ENCODE results near the gene FNDC3B.

FNDC3B gene

GRCh38 chr3:172074032-172074431 lies 34.7 kb downstream of the FNDC3B start:
- no peak for TF ChIP-seq CTCF (IDR thresholded peaks at IDR 0.05)
- Histone ChIP-seq H3K4me3 (no peak overlapping the region), H3K27ac (peak overlapping the region; percentile 12 to 14)
- no peak for DNase-seq (ENCODE audit: low spot score)

- no peak for DNase-seq (ENCODE audit: low spot score)
- no peak for TF ChIP-seq CTCF (IDR thresholded peaks at IDR 0.05)
- Histone ChIP-seq H3K27ac (peak overlapping the region; percentile 12 to 14), H3K4me3 (no peak overlapping the region)
Measured at GRCh38 chr3:172074586-172074985, 35.2 kb downstream of the FNDC3B start.

GRCh38 chr3:172076212-172076611 lies 36.8 kb downstream of the FNDC3B start:
- no peak for TF ChIP-seq CTCF (IDR thresholded peaks at IDR 0.05)
- no peak overlapping the region for H3K27ac ChIP-seq

GRCh38 chr3:172077197-172077757 lies 37.9 kb downstream of the FNDC3B start:
- no peak for TF ChIP-seq CTCF (IDR thresholded peaks at IDR 0.05)
- DNase-seq (ENCODE audit: low spot score), result no peak

More at GRCh38 chr3:172076212-172076611, 36.8 kb downstream of the FNDC3B start:
- DNase-seq (ENCODE audit: low spot score), result no peak
- H3K4me3 ChIP-seq, result no peak overlapping the region

GRCh38 chr3:172078244-172078643 lies 38.9 kb downstream of the FNDC3B start:
- Histone ChIP-seq H3K27ac (no peak overlapping the region), H3K4me3 (no peak overlapping the region)
- no peak for DNase-seq (ENCODE audit: low spot score)
- TF ChIP-seq CTCF (IDR thresholded peaks at IDR 0.05), result no peak

More at GRCh38 chr3:172077197-172077757, 37.9 kb downstream of the FNDC3B start:
- Histone ChIP-seq H3K27ac (no peak overlapping the region), H3K4me3 (no peak overlapping the region)

- no peak for TF ChIP-seq CTCF (IDR thresholded peaks at IDR 0.05)
- H3K4me3 ChIP-seq, result no peak overlapping the region
- DNase-seq (ENCODE audit: low spot score), result no peak
- H3K27ac ChIP-seq, result no peak overlapping the region
Measured at GRCh38 chr3:172078721-172079120, 39.3 kb downstream of the FNDC3B start.

- no peak for TF ChIP-seq CTCF (IDR thresholded peaks at IDR 0.05)
- no peak overlapping the region for H3K4me3 ChIP-seq
- H3K27ac ChIP-seq, result peak overlapping the region in 1 of 2 donors; percentile 5
- no peak for DNase-seq (ENCODE audit: low spot score)
Measured at GRCh38 chr3:172079326-172079976, 40.1 kb downstream of the FNDC3B start.

Measured in coronary artery (tissue), 2 donors.